Kidney epithelial cell (primary cell): Measurements from ENCODE around the gene KDM2B. TPM values are rescaled to one million over a fixed set of nuclear protein-coding genes. Genes with fewer than 3 reads are reported as not detected.

ENCODE experiments used
- DNase-seq: peaks from one replicate; pipeline ENCODE4 v3.0.0-alpha.2; 2010; ENCODE audit warnings: low read depth
- H3K27me3 ChIP-seq: 2 replicates; pipeline ENCODE4 v1.6.0; 2011; ENCODE audit warnings: low read length; ENCODE audit not compliant: control insufficient read depth, insufficient read depth
- H3K36me3 ChIP-seq: 2 replicates; pipeline ENCODE4 v1.5.1; 2011; ENCODE audit warnings: low read length; ENCODE audit not compliant: control insufficient read depth, insufficient read depth
- H3K4me3 ChIP-seq: 2 replicates; pipeline ENCODE4 v1.5.1; 2011; ENCODE audit warnings: low read depth, mild to moderate bottlenecking, control low read depth, low read length
- CTCF ChIP-seq: IDR thresholded peaks from 2 replicates; pipeline ENCODE4 v1.5.1; 2011; ENCODE audit warnings: mild to moderate bottlenecking, moderate library complexity, low read length, control low read depth, inconsistent platforms; ENCODE audit not compliant: insufficient read depth, poor library complexity, severe bottlenecking
- total RNA-seq: library from RNA; depleted of rRNA; stranded (reverse); fragments of >200 nt; gene quantifications from 2 replicates; pipeline ENCODE4 v1.2.3, GENCODE V29; 2015

Gene KDM2B
- total RNA-seq, 1 donor from 2014 or later, result 34.7 TPM

GRCh38 chr12:121505513-121505912 lies 75.3 kb downstream of the KDM2B start:
- Histone ChIP-seq H3K4me3 (no peak overlapping the region), H3K36me3 (no peaks in the 10 kb centered on the region), H3K27me3 (no peaks in the 10 kb centered on the region)
- no peak for TF ChIP-seq CTCF
- DNase-seq, result no peak

- Histone ChIP-seq H3K36me3 (no peaks in the 10 kb centered on the region), H3K4me3 (no peak overlapping the region), H3K27me3 (no peaks in the 10 kb centered on the region)
- no peak for TF ChIP-seq CTCF
- no peak for DNase-seq
Observed at GRCh38 chr12:121504505-121504904, 76.3 kb downstream of the KDM2B start.

GRCh38 chr12:121503395-121503794 lies 77.4 kb downstream of the KDM2B start:
- no peak for TF ChIP-seq CTCF
- Histone ChIP-seq H3K36me3 (no peaks in the 10 kb centered on the region), H3K27me3 (no peaks in the 10 kb centered on the region), H3K4me3 (no peak overlapping the region)
- DNase-seq, result no peak

- Histone ChIP-seq H3K36me3 (no peaks in the 10 kb centered on the region), H3K27me3 (no peaks in the 10 kb centered on the region), H3K4me3 (no peak overlapping the region)
- DNase-seq, result no peak
- TF ChIP-seq CTCF, result no peak
Observed at GRCh38 chr12:121501946-121502345, 78.9 kb downstream of the KDM2B start.

GRCh38 chr12:121499929-121500793 lies 80.7 kb downstream of the KDM2B start:
- no peak for DNase-seq
- peak; percentile 99 for TF ChIP-seq CTCF

GRCh38 chr12:121495746-121496145 lies 85.1 kb downstream of the KDM2B start:
- Histone ChIP-seq H3K27me3 (no peaks in the 10 kb centered on the region), H3K4me3 (no peak overlapping the region), H3K36me3 (no peaks in the 10 kb centered on the region)
- DNase-seq, result no peak
- no peak for TF ChIP-seq CTCF

More at GRCh38 chr12:121499929-121500793, 80.7 kb downstream of the KDM2B start:
- H3K4me3 ChIP-seq, result no peak overlapping the region
- H3K27me3 ChIP-seq, result no peaks in the 10 kb centered on the region
- H3K36me3 ChIP-seq, result no peaks in the 10 kb centered on the region
